Transverse colon (tissue), 4 donors: ENCODE results near the gene ZFAND4. TPM values are rescaled to one million over a fixed set of nuclear protein-coding genes. Genes with fewer than 3 reads are reported as not detected.
A peak's percentile ranks its signal among the peaks of the same experiment; 100 is the strongest.

Experiments
- DNase-seq: peaks from one replicate; pipeline ENCODE4 v3.0.0-alpha.2; 2019
- H3K27ac ChIP-seq, 4 donors: fragments of 200-600 bp; sonication (generic); 2 replicates each; pipeline ENCODE4 v1.5.1; 2016 to 2018; ENCODE audit warnings: inconsistent platforms in 4 of 4
- H3K27me3 ChIP-seq: fragments of 200-600 bp; sonication (generic); 2 replicates; pipeline ENCODE4 v1.5.1; 2017; ENCODE audit warnings: inconsistent platforms
- H3K36me3 ChIP-seq, 4 donors: fragments of 200-600 bp; sonication (generic); 2 replicates each; pipeline ENCODE4 v1.5.1; 2017 to 2019; ENCODE audit warnings: inconsistent platforms in 4 of 4
- H3K4me1 ChIP-seq, 4 donors: fragments of 200-600 bp; sonication (generic); 2 replicates each; pipeline ENCODE4 v1.5.1; 2017 to 2020; ENCODE audit warnings: inconsistent platforms in 4 of 4
- H3K4me3 ChIP-seq, 4 donors: fragments of 200-600 bp; sonication (generic); 1 replicate in 1 of 4; 2 replicates in 3 of 4; pipeline versions ENCODE4 v1.5.1 to v1.6.1; 2017 to 2019; ENCODE audit warnings: inconsistent platforms in 4 of 4
- H3K9me3 ChIP-seq, 2 donors: fragments of 200-600 bp; sonication (generic); 2 replicates each; pipeline ENCODE4 v1.5.1; 2017 to 2019; ENCODE audit warnings: inconsistent platforms in 2 of 2
- EP300 ChIP-seq: sonication (generic); formaldehyde crosslinking; IDR thresholded peaks from one replicate; pipeline ENCODE4 v1.6.1; 2017; ENCODE audit warnings: antibody characterized with exemption, low read depth
- POLR2A ChIP-seq: fragments of 450-650 bp; IDR thresholded peaks from one replicate; pipeline ENCODE4 v1.6.1; 2016; ENCODE audit warnings: antibody characterized with exemption, mild to moderate bottlenecking, moderate library complexity
- POLR2AphosphoS5 ChIP-seq, 3 donors: sonication (generic); formaldehyde crosslinking; IDR thresholded peaks; one replicate each; pipeline ENCODE4 v1.6.1; 2016; ENCODE audit warnings: antibody characterized with exemption in 3 of 3
- WGBS, 2 donors: methylation state at CpG; one replicate each; pipeline ENCODE4 v1.1.5; 2018; ENCODE audit warnings: low coverage in 1 of 2; 5-methylcytosine and 5-hydroxymethylcytosine counted together
- in situ Hi-C, 4 donors: fragments of 200-750 bp; cut with MboI; loops; one replicate each; pipeline versions ENCODE4 v1.15.0 to v1.15.1; 2017; ENCODE audit warnings: low sequenced_read_pairs in 3 of 4, low pct_ligation_motif_present in 1 of 4, low pct_unique_long_range_greater_than_20kb in 1 of 4
- intact Hi-C: fragments of 100-400 bp; cut with DNase I; formaldehyde crosslinking; loops from one replicate; pipeline ENCODE4 v1.15.1; 2023; ENCODE audit warnings: low total_unique reads
- total RNA-seq, 4 donors: library from RNA; depleted of rRNA; stranded (reverse); fragments of >200 nt; gene quantifications; one replicate each; pipeline ENCODE4 v1.1.0, GENCODE V29; 2016
- TF ChIP-seq, protein P1 (sequence below), 5 experiments: fragments of 200-600 bp in 3 of 5; fragments of 450-650 bp in 2 of 5; sonication (generic) in 3 of 5; IDR thresholded peaks; 1 replicate in 2 of 5; 2 replicates in 3 of 5; pipeline ENCODE4 v1.5.1; 2016 to 2017; ENCODE audit warnings: antibody characterized with exemption in 5 of 5, inconsistent platforms in 3 of 5, mild to moderate bottlenecking in 2 of 5, moderate library complexity in 1 of 5

The ZFAND4 gene
- total RNA-seq, 4 donors from 2014 or later, result 9.0 to 34.4 (median 21.4) TPM

DNA sequence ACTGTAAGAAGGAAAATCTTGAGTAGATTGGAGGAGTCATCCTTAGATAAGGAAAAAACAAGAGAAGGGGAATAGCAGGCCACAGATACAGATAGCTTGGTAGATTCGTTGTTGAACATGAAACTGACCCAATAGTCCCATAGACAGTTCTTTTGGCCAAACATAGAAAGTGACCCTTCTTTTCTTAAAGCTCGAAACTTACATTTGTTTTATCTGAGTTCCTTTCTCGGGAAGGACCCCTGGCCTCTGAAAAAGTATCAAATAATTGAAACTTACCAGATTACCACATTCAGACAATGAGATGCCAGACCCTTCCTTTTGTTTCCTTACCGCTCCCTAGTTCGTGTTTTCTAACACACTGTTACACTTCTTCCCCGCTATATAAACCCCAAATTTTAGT is 72.9 kb downstream of the ZFAND4 start:
- intact Hi-C loops, result no loop called here
- in situ Hi-C loops, result no loop called here
- WGBS, 2 donors, result 89 to 92% methylated on average over 6 of the region's 6 CpGs
- Histone ChIP-seq H3K27me3 (peaks cover 10% of the 10 kb centered on the region), H3K4me3 (no peak overlapping the region), H3K27ac (no peak overlapping the region), H3K4me1 (peaks cover 0 to 20% (median 7%) of the 10 kb centered on the region in 4 donors), H3K36me3 (no peaks in the 10 kb centered on the region), H3K9me3 (no peaks in the 10 kb centered on the region)
- TF ChIP-seq POLR2AphosphoS5 (IDR thresholded peaks at IDR 0.05), result no peak
- TF ChIP-seq, protein P1, sequence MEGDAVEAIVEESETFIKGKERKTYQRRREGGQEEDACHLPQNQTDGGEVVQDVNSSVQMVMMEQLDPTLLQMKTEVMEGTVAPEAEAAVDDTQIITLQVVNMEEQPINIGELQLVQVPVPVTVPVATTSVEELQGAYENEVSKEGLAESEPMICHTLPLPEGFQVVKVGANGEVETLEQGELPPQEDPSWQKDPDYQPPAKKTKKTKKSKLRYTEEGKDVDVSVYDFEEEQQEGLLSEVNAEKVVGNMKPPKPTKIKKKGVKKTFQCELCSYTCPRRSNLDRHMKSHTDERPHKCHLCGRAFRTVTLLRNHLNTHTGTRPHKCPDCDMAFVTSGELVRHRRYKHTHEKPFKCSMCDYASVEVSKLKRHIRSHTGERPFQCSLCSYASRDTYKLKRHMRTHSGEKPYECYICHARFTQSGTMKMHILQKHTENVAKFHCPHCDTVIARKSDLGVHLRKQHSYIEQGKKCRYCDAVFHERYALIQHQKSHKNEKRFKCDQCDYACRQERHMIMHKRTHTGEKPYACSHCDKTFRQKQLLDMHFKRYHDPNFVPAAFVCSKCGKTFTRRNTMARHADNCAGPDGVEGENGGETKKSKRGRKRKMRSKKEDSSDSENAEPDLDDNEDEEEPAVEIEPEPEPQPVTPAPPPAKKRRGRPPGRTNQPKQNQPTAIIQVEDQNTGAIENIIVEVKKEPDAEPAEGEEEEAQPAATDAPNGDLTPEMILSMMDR (IDR thresholded peaks at IDR 0.05), result no peak
- TF ChIP-seq POLR2A, result no peak
- no peak for TF ChIP-seq EP300
- no peak for DNase-seq

DNA sequence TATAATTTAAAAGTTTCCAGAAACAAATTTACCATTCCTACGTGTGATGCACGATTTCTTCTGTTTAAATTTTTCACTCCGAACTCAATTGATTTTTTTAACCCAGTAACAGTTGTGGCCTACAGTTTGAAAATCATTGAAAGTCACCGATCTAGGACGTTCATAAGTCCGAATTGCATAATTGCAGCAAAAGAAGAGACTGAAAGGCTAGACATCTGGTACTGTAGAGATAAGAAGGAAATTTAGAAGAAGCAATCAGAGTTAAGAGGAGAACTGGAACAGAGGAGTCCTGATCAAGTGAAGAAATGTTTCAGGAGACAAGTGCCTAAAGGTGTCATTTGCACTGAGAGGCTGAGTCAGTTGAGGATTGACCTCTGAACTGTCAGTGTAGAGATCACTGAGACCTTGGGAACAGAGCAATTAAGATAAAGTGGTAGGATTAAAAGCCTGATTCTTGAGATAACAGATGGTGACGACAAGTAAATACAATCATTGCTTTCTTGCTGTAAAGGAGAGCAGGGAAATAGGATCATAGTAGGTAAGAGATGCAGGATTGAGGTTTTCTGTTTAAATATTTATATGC is 73.5 kb downstream of the ZFAND4 start:
- Histone ChIP-seq H3K4me3 (no peak overlapping the region), H3K4me1 (peaks cover 0 to 20% (median 7%) of the 10 kb centered on the region in 4 donors), H3K27me3 (peaks cover 10% of the 10 kb centered on the region), H3K36me3 (no peaks in the 10 kb centered on the region), H3K9me3 (no peaks in the 10 kb centered on the region), H3K27ac (no peak overlapping the region)
- in situ Hi-C loops, result no loop called here
- no peak for DNase-seq
- intact Hi-C loops, result no loop called here
- WGBS, 2 donors, result 69 to 70% methylated on average over 7 of the region's 7 CpGs
- TF ChIP-seq, protein P1 (IDR thresholded peaks at IDR 0.05), result no peak
- peak in 1 of 3 donors; percentile 30 for TF ChIP-seq POLR2AphosphoS5 (IDR thresholded peaks at IDR 0.05)

DNA sequence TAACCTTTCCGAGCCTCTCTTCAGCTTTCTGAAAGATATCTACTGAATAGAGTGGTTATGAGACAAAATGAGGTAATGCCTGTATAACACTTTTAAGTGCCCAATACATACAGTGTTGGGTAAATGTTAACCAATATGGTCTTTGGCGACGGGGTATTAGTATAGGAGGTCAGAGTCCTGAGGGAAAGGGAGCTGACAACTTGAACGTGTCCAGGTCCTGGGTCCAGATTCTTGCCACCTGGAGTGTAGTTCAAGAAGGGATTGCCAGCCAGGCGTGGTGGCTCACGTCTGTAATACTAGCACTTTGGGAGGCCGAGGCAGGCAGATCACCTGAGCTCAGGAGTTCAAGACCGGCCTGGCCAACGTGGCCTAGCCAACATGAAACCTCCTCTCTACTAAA is 76.0 kb downstream of the ZFAND4 start:
- no peak overlapping the region for H3K4me3 ChIP-seq

DNA sequence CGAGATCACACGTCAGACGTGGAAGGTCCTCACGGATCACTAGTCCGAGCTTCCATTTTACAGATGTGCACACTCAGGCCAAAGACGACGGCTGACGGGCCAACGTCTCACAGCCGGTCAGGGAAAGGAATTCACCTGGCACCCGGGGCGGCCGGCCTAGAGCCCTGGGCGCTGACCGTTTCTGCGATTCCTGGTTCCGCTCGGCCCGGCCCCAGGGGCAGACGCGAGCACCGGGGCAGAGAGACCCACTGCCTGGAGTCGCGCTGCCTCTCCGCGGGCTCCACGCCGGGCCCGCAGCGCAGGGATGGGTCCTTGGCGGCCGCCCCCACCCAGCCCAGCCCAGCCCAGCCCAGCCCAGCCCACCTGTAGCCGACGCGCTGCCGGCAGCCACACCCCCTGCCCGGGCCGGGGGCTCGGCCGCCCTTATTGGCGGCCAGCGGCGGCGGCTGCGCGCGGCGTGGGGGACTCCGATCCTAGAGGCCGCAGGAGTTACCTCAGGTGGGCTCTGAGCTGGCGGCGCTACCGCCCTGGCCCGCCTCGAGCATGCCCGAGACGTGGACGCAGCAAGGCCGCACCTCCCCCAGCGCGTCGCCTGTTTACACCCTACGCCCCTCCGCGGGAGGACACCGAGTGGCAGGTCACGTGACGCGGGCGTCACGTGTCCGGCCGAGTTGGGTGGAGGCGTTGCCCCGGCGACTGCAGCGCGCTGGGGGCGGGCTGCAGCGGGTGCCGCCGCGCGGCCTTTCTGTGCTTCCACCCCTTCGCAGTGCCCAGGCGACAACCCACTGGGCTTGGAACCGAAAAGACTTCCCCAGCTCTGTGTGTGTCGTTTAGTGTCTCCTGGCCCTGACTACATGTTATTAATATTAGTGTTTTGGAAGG is 78.1 kb downstream of the ZFAND4 start:
- Histone ChIP-seq H3K4me3 (peak overlapping the region; percentile 77 to 97 (median 80)), H3K9me3 (no peaks in the 10 kb centered on the region), H3K36me3 (peaks cover 0 to 7% (median 0%) of the 10 kb centered on the region in 4 donors), H3K4me1 (peaks cover 4 to 41% (median 19%) of the 10 kb centered on the region in 4 donors), H3K27me3 (no peaks in the 10 kb centered on the region), H3K27ac (peak overlapping the region; percentile 75 to 89 (median 86))
- peak; percentile 94 for DNase-seq
- intact Hi-C loops, result no loop called here
- 0% methylated on average over 61 of the region's 88 CpGs; no CpG with 5 or more reads in 1 of the 2 donors for WGBS, 2 donors
- in situ Hi-C loops, result no loop called here
- TF ChIP-seq POLR2AphosphoS5 (IDR thresholded peaks at IDR 0.05), result peak; percentile 87 to 94 (median 89)
- TF ChIP-seq EP300, result peak; percentile 66
- TF ChIP-seq, protein P1 (IDR thresholded peaks at IDR 0.05), result no peak
- peak; percentile 71 for TF ChIP-seq POLR2A

More for the DNA sequence above, 76.0 kb downstream of the ZFAND4 start:
- WGBS, 2 donors, result 50 to 72% methylated on average over 7 to 9 of the region's 9 CpGs
- DNase-seq, result no peak
- in situ Hi-C loops (no loop called here), intact Hi-C loops (no loop called here)
- no peak for TF ChIP-seq POLR2A
- H3K27me3 ChIP-seq, result peaks cover 10% of the 10 kb centered on the region
- H3K27ac ChIP-seq, result peak overlapping the region in 1 of 4 donors; percentile 36
- H3K36me3 ChIP-seq, result no peaks in the 10 kb centered on the region
- H3K4me1 ChIP-seq, result peaks cover 4 to 42% (median 22%) of the 10 kb centered on the region in 4 donors
- no peaks in the 10 kb centered on the region for H3K9me3 ChIP-seq
